ENCODE data around the gene SPATA33.

The SPATA33 gene

GRCh38 chr16:89700649-89701424 is 43.2 kb downstream of the SPATA33 start:
- Histone ChIP-seq H3K27ac (ENCODE audit: low read length) (peak overlapping the region; percentile 63), H4K20me1 (ENCODE audit: insufficient read depth, low read length) (peaks cover 23% of the 10 kb centered on the region), H3K36me3 (ENCODE audit: insufficient read depth, low read length) (peaks cover 11% of the 10 kb centered on the region), H3K9me3 (ENCODE audit: insufficient read depth, low read length, severe bottlenecking) (no peaks in the 10 kb centered on the region), H3K4me1 (ENCODE audit: insufficient read depth, low read length) (peaks cover 27% of the 10 kb centered on the region), H3K79me2 (ENCODE audit: insufficient read depth, low read length) (peaks cover 8% of the 10 kb centered on the region), H3K9ac (ENCODE audit: low read depth, low read length) (peak overlapping the region; percentile 66), H3K27me3 (ENCODE audit: insufficient read depth, low read length, poor library complexity) (no peaks in the 10 kb centered on the region), H2AFZ (ENCODE audit: low read depth, low read length) (peak overlapping the region; percentile 91), H3K4me3 (ENCODE audit: low read depth in 1 of 2, low read length in 2 of 2) (peak overlapping the region; percentile 33 to 77; a peak in 3 of 4 replicates), H3K4me2 (ENCODE audit: insufficient read depth, low read length) (peak overlapping the region; percentile 98)
- no peak for TF ChIP-seq EZH2 (IDR thresholded peaks at IDR 0.05; ENCODE audit: borderline replicate concordance, low read depth, low read length, severe bottlenecking)
- TF ChIP-seq, protein P1, sequence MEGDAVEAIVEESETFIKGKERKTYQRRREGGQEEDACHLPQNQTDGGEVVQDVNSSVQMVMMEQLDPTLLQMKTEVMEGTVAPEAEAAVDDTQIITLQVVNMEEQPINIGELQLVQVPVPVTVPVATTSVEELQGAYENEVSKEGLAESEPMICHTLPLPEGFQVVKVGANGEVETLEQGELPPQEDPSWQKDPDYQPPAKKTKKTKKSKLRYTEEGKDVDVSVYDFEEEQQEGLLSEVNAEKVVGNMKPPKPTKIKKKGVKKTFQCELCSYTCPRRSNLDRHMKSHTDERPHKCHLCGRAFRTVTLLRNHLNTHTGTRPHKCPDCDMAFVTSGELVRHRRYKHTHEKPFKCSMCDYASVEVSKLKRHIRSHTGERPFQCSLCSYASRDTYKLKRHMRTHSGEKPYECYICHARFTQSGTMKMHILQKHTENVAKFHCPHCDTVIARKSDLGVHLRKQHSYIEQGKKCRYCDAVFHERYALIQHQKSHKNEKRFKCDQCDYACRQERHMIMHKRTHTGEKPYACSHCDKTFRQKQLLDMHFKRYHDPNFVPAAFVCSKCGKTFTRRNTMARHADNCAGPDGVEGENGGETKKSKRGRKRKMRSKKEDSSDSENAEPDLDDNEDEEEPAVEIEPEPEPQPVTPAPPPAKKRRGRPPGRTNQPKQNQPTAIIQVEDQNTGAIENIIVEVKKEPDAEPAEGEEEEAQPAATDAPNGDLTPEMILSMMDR (IDR thresholded peaks at IDR 0.05; ENCODE audit: borderline replicate concordance, extremely low read depth, low read length, poor library complexity, severe bottlenecking): no peak
- DNase-seq (no peak), ATAC-seq (ENCODE audit: insufficient read depth, low read depth) (no peak)

DNA sequence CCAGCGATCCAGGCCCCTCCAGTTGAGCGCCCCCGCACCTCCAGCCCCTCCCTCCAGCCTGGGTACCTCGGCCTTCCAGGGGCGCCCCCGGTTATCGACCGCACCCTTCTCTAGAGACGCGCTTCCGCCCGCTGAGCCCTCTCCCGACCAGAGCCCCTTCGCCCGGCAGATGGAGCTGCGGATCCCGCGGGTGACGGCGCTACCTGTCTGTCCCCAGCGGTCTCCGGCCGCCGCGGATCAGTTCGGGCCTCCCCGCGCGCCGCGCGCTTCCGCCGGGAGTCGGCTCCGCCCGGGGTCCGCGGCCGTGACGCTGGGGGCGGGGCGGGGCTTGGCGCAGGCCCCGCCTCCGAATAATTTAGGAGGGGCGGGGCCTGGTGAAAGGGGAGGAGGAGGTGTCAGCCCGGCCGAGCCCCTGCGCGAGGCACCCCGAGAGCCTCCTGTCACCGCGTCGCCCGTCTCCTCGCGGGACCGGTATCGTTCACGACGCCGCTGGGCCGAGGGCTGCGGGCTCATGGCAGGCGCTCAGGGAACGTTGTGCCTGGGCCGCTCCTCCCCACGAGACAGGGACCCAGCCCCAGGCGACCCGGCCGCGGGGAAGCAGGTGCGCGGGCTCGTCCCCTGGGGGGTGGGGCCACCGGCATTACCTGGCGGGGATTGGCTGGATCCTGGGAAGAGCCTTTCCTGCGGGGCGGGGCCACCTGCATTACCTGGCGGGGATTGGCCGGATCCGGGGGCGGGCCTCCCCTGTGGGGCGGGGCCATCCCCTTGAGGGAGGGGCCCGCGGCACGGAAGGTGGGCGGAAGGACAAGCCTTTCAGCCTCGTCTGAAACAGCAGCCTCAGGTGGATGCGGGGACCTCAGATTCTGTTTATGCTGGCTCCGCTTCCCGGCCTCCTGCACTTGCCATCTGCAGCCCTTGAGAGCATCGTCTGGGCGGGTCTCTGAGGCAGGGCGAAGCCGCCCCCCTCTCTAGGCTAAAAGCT is 44.1 kb downstream of the SPATA33 start, which contains the start of gene SPATA2L:
Gene SPATA2L, minus strand, starts transcription at position 281 of the 982 bp plus-strand sequence. CDS start 473 bp downstream, outside the sequence.
- H2AFZ ChIP-seq (ENCODE audit: low read depth, low read length): peak within 1 kb of the TSS; percentile 91
- peak within 1 kb of the TSS; percentile 63 for H3K27ac ChIP-seq (ENCODE audit: low read length)
- H3K27me3 ChIP-seq (ENCODE audit: insufficient read depth, low read length, poor library complexity): no peaks in the 10 kb centered on the region
- peak within 1 kb of the TSS; percentile 66 for H3K9ac ChIP-seq (ENCODE audit: low read depth, low read length)
- peaks cover 34% of the 10 kb centered on the region for H3K4me1 ChIP-seq (ENCODE audit: insufficient read depth, low read length)
- DNase-seq (peak; percentile 92), ATAC-seq (ENCODE audit: insufficient read depth, low read depth) (peak; percentile 72)
- H3K36me3 ChIP-seq (ENCODE audit: insufficient read depth, low read length): peaks cover 8% of the 10 kb centered on the region
- peaks cover 8% of the 10 kb centered on the region for H3K79me2 ChIP-seq (ENCODE audit: insufficient read depth, low read length)
- peak within 1 kb of the TSS; percentile 98 for H3K4me2 ChIP-seq (ENCODE audit: insufficient read depth, low read length)
- H3K9me3 ChIP-seq (ENCODE audit: insufficient read depth, low read length, severe bottlenecking): no peaks in the 10 kb centered on the region
- peak within 1 kb of the TSS; percentile 33 to 77 for H3K4me3 ChIP-seq (ENCODE audit: low read depth in 1 of 2, low read length in 2 of 2)
- H4K20me1 ChIP-seq (ENCODE audit: insufficient read depth, low read length): peaks cover 19% of the 10 kb centered on the region
- TF ChIP-seq EZH2 (IDR thresholded peaks at IDR 0.05; ENCODE audit: borderline replicate concordance, low read depth, low read length, severe bottlenecking): no peak
- TF ChIP-seq, protein P1 (IDR thresholded peaks at IDR 0.05; ENCODE audit: borderline replicate concordance, extremely low read depth, low read length, poor library complexity, severe bottlenecking): peak; percentile 52

- TF ChIP-seq, protein P1 (IDR thresholded peaks at IDR 0.05; ENCODE audit: borderline replicate concordance, extremely low read depth, low read length, poor library complexity, severe bottlenecking): no peak
- TF ChIP-seq EZH2 (IDR thresholded peaks at IDR 0.05; ENCODE audit: borderline replicate concordance, low read depth, low read length, severe bottlenecking): no peak
- Histone ChIP-seq H3K79me2 (ENCODE audit: insufficient read depth, low read length) (peaks cover 8% of the 10 kb centered on the region), H3K27me3 (ENCODE audit: insufficient read depth, low read length, poor library complexity) (no peaks in the 10 kb centered on the region), H3K9me3 (ENCODE audit: insufficient read depth, low read length, severe bottlenecking) (no peaks in the 10 kb centered on the region), H3K36me3 (ENCODE audit: insufficient read depth, low read length) (no peaks in the 10 kb centered on the region), H2AFZ (ENCODE audit: low read depth, low read length) (no peak overlapping the region), H3K4me2 (ENCODE audit: insufficient read depth, low read length) (no peak overlapping the region), H3K9ac (ENCODE audit: low read depth, low read length) (no peak overlapping the region), H3K4me1 (ENCODE audit: insufficient read depth, low read length) (peaks cover 34% of the 10 kb centered on the region), H3K4me3 (ENCODE audit: low read depth in 1 of 2, low read length in 2 of 2) (no peak overlapping the region), H3K27ac (ENCODE audit: low read length) (no peak overlapping the region), H4K20me1 (ENCODE audit: insufficient read depth, low read length) (peaks cover 12% of the 10 kb centered on the region)
- no peak for ATAC-seq (ENCODE audit: insufficient read depth, low read depth)
- no peak for DNase-seq
Observed at GRCh38 chr16:89704281-89704680, 46.6 kb downstream of the SPATA33 start.

All from DND-41 (cell line).